DOHH2 (cell line): ENCODE data around the gene SLC49A3.

Experiments
- H3F3A ChIP-seq: fragments of 200-600 bp; sonication (generic), shearing (Covaris generic); 2 replicates; pipeline ENCODE4 v1.6.0; 2016; ENCODE audit warnings: antibody characterized with exemption, mild to moderate bottlenecking; ENCODE audit not compliant: control insufficient read depth, insufficient read depth
- H3K27ac ChIP-seq: fragments of 200-600 bp; sonication (generic); 2 replicates; pipeline ENCODE4 v1.5.1; 2014; ENCODE audit warnings: low read depth, mild to moderate bottlenecking, low read length, moderate library complexity
- H3K27me3 ChIP-seq: fragments of 200-600 bp; sonication (generic); 2 replicates; pipeline ENCODE4 v1.6.1; 2014; ENCODE audit warnings: mild to moderate bottlenecking, low read length, mixed read lengths; ENCODE audit not compliant: control insufficient read depth
- H3K36me3 ChIP-seq: fragments of 200-600 bp; sonication (generic); 2 replicates; pipeline ENCODE4 v1.6.1; 2014; ENCODE audit warnings: mild to moderate bottlenecking, low read length, moderate library complexity, mixed read lengths; ENCODE audit not compliant: control insufficient read depth
- H3K4me1 ChIP-seq: fragments of 200-600 bp; sonication (generic); 2 replicates; pipeline ENCODE4 v1.6.1; 2014; ENCODE audit warnings: mild to moderate bottlenecking, low read length, mixed read lengths; ENCODE audit not compliant: control insufficient read depth
- H3K4me2 ChIP-seq: fragments of 200-600 bp; sonication (generic); 2 replicates; pipeline ENCODE4 v1.6.0; 2014; ENCODE audit warnings: mild to moderate bottlenecking, low read length, moderate library complexity
- H3K4me3 ChIP-seq: fragments of 200-600 bp; sonication (generic); 2 replicates; pipeline ENCODE4 v1.5.1; 2014; ENCODE audit warnings: mild to moderate bottlenecking, low read length, mixed read lengths
- H3K79me2 ChIP-seq: fragments of 200-600 bp; sonication (generic); 2 replicates; pipeline ENCODE4 v1.6.1; 2014; ENCODE audit warnings: mild to moderate bottlenecking, low read length, mixed read lengths; ENCODE audit not compliant: control insufficient read depth
- H3K9me2 ChIP-seq: fragments of 200-600 bp; sonication (generic); replicated peaks from 2 replicates; pipeline ENCODE4 v1.6.1; 2014; ENCODE audit warnings: mild to moderate bottlenecking, low read length, mixed read lengths; ENCODE audit not compliant: control insufficient read depth
- H3K9me3 ChIP-seq: fragments of 200-600 bp; sonication (generic); 2 replicates; pipeline ENCODE4 v1.6.1; 2014; ENCODE audit warnings: antibody characterized with exemption, low read length, mixed read lengths; ENCODE audit not compliant: control insufficient read depth, insufficient read depth
- H4K20me1 ChIP-seq: fragments of 200-600 bp; sonication (generic); 2 replicates; pipeline ENCODE4 v1.6.0; 2014; ENCODE audit warnings: low read depth, mild to moderate bottlenecking, antibody characterized with exemption, low read length, moderate library complexity; ENCODE audit not compliant: control insufficient read depth, insufficient read depth
- CTCF ChIP-seq: fragments of 200-600 bp; sonication (generic); IDR thresholded peaks from one replicate; pipeline ENCODE4 v1.5.1; 2014; ENCODE audit warnings: antibody characterized with exemption, mild to moderate bottlenecking, low read depth, low read length; ENCODE audit not compliant: poor library complexity, severe bottlenecking
- EZH2phosphoT487 ChIP-seq: fragments of 200-600 bp; sonication (generic); IDR thresholded peaks from 2 replicates; pipeline ENCODE4 v1.6.1; 2017; ENCODE audit warnings: borderline replicate concordance, mild to moderate bottlenecking, antibody characterized with exemption, low read length, moderate library complexity, mixed read lengths

Gene SLC49A3

GRCh38 chr4:686413-687040, 2.4 kb downstream of the SLC49A3 start:
- H3K9me2 ChIP-seq: no peaks in the 10 kb centered on the region
- H3K9me3 ChIP-seq: no peaks in the 10 kb centered on the region
- no peaks in the 10 kb centered on the region for H3K27me3 ChIP-seq
- peaks cover 18% of the 10 kb centered on the region for H3K4me1 ChIP-seq
- no peak for TF ChIP-seq CTCF
- no peak for TF ChIP-seq EZH2phosphoT487
- H3K4me2 ChIP-seq: no peak overlapping the region
- H4K20me1 ChIP-seq: no peaks in the 10 kb centered on the region
- no peak overlapping the region for H3K4me3 ChIP-seq
- no peaks in the 10 kb centered on the region for H3K79me2 ChIP-seq
- H3K36me3 ChIP-seq: no peaks in the 10 kb centered on the region
- no peak overlapping the region for H3K27ac ChIP-seq
- no peaks in the 10 kb centered on the region for H3F3A ChIP-seq

GRCh38 chr4:685679-686412, 3.1 kb downstream of the SLC49A3 start:
- Histone ChIP-seq H3F3A (no peaks in the 10 kb centered on the region), H3K9me3 (no peaks in the 10 kb centered on the region), H3K4me1 (peaks cover 22% of the 10 kb centered on the region), H3K79me2 (no peaks in the 10 kb centered on the region), H3K4me3 (no peak overlapping the region), H4K20me1 (no peaks in the 10 kb centered on the region), H3K27me3 (no peaks in the 10 kb centered on the region), H3K4me2 (no peak overlapping the region), H3K9me2 (no peaks in the 10 kb centered on the region), H3K27ac (no peak overlapping the region), H3K36me3 (no peaks in the 10 kb centered on the region)
- TF ChIP-seq CTCF: no peak
- TF ChIP-seq EZH2phosphoT487: no peak

- Histone ChIP-seq H3K9me3 (no peaks in the 10 kb centered on the region), H3K27ac (no peak overlapping the region), H3K4me2 (no peak overlapping the region), H3K27me3 (no peaks in the 10 kb centered on the region), H3K79me2 (no peaks in the 10 kb centered on the region), H4K20me1 (no peaks in the 10 kb centered on the region), H3K9me2 (no peaks in the 10 kb centered on the region), H3F3A (no peaks in the 10 kb centered on the region), H3K36me3 (no peaks in the 10 kb centered on the region), H3K4me1 (peaks cover 32% of the 10 kb centered on the region), H3K4me3 (no peak overlapping the region)
- TF ChIP-seq EZH2phosphoT487: no peak
- no peak for TF ChIP-seq CTCF
Observed at GRCh38 chr4:684623-685327, 4.2 kb downstream of the SLC49A3 start.
